ENCODE data around the gene TGFBI.

DNA sequence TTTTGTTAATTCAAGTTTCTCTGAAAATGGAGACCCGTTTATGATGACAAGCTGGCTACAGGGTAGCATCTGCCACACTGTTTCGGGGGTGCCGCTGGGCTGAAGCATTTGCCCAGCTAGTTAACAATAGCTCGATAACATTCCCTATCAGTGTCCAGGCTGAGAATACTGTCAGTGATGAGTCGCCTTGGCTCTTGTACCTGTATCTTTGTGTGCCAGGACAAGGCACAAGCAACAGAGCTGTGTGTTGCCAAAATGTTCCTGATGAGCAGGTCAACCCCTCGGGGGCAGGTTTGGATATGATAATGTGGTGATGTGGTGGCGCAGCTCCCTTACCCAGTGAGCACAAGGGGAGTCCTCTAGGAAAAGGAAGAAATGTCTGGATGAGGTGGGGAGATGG is 7.0 kb downstream of the TGFBI start:
- TF ChIP-seq, protein P1, sequence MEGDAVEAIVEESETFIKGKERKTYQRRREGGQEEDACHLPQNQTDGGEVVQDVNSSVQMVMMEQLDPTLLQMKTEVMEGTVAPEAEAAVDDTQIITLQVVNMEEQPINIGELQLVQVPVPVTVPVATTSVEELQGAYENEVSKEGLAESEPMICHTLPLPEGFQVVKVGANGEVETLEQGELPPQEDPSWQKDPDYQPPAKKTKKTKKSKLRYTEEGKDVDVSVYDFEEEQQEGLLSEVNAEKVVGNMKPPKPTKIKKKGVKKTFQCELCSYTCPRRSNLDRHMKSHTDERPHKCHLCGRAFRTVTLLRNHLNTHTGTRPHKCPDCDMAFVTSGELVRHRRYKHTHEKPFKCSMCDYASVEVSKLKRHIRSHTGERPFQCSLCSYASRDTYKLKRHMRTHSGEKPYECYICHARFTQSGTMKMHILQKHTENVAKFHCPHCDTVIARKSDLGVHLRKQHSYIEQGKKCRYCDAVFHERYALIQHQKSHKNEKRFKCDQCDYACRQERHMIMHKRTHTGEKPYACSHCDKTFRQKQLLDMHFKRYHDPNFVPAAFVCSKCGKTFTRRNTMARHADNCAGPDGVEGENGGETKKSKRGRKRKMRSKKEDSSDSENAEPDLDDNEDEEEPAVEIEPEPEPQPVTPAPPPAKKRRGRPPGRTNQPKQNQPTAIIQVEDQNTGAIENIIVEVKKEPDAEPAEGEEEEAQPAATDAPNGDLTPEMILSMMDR (IDR thresholded peaks at IDR 0.05) = no peak
- TF ChIP-seq POLR2AphosphoS5 (IDR thresholded peaks at IDR 0.05) (no peak), POLR2A (IDR thresholded peaks at IDR 0.05) (no peak)

All from prostate gland (tissue), 2 donors.